ENCODE data around the gene ZNF500.

The ZNF500 gene

GRCh38 chr16:4752351-4753100 lies 14.4 kb downstream of the ZNF500 start:
- TF ChIP-seq CTCF (IDR thresholded peaks at IDR 0.05; ENCODE audit: low read depth, low read length, poor library complexity, severe bottlenecking) (no peak), EZH2phosphoT487 (IDR thresholded peaks at IDR 0.05; ENCODE audit: borderline replicate concordance, low read length) (no peak)
- no peaks in the 10 kb centered on the region for H3F3A ChIP-seq (ENCODE audit: control insufficient read depth, insufficient read depth)
- H3K79me2 ChIP-seq (ENCODE audit: control insufficient read depth, low read length) = no peaks in the 10 kb centered on the region
- H3K9me3 ChIP-seq (ENCODE audit: control insufficient read depth, insufficient read depth, low read length) = no peaks in the 10 kb centered on the region
- H3K4me3 ChIP-seq (ENCODE audit: low read length) = no peak overlapping the region
- peaks cover 45% of the 10 kb centered on the region for H3K36me3 ChIP-seq (ENCODE audit: control insufficient read depth, low read length)
- no peaks in the 10 kb centered on the region for H4K20me1 ChIP-seq (ENCODE audit: control insufficient read depth, insufficient read depth, low read depth, low read length)
- peaks cover 13% of the 10 kb centered on the region for H3K4me1 ChIP-seq (ENCODE audit: control insufficient read depth, low read length)
- H3K27me3 ChIP-seq (ENCODE audit: control insufficient read depth, low read length) = no peaks in the 10 kb centered on the region
- H3K4me2 ChIP-seq (ENCODE audit: low read length) = no peak overlapping the region
- no peaks in the 10 kb centered on the region for H3K9me2 ChIP-seq (replicated peaks; ENCODE audit: control insufficient read depth, low read length)
- H3K27ac ChIP-seq (ENCODE audit: low read depth, low read length) = no peak overlapping the region

GRCh38 chr16:4750896-4751295 lies 16.1 kb downstream of the ZNF500 start:
- Histone ChIP-seq H3K9me3 (ENCODE audit: control insufficient read depth, insufficient read depth, low read length) (no peaks in the 10 kb centered on the region), H3K27me3 (ENCODE audit: control insufficient read depth, low read length) (no peaks in the 10 kb centered on the region), H3K4me2 (ENCODE audit: low read length) (no peak overlapping the region), H3K79me2 (ENCODE audit: control insufficient read depth, low read length) (no peaks in the 10 kb centered on the region), H3F3A (ENCODE audit: control insufficient read depth, insufficient read depth) (no peaks in the 10 kb centered on the region), H3K27ac (ENCODE audit: low read depth, low read length) (no peak overlapping the region), H3K4me1 (ENCODE audit: control insufficient read depth, low read length) (peaks cover 22% of the 10 kb centered on the region), H3K36me3 (ENCODE audit: control insufficient read depth, low read length) (peaks cover 40% of the 10 kb centered on the region), H4K20me1 (ENCODE audit: control insufficient read depth, insufficient read depth, low read depth, low read length) (no peaks in the 10 kb centered on the region), H3K4me3 (ENCODE audit: low read length) (no peak overlapping the region), H3K9me2 (replicated peaks; ENCODE audit: control insufficient read depth, low read length) (no peaks in the 10 kb centered on the region)
- TF ChIP-seq CTCF (IDR thresholded peaks at IDR 0.05; ENCODE audit: low read depth, low read length, poor library complexity, severe bottlenecking) = no peak
- TF ChIP-seq EZH2phosphoT487 (IDR thresholded peaks at IDR 0.05; ENCODE audit: borderline replicate concordance, low read length) = no peak

- Histone ChIP-seq H3K4me2 (ENCODE audit: low read length) (no peak overlapping the region), H4K20me1 (ENCODE audit: control insufficient read depth, insufficient read depth, low read depth, low read length) (no peaks in the 10 kb centered on the region), H3K4me3 (ENCODE audit: low read length) (no peak overlapping the region), H3K27ac (ENCODE audit: low read depth, low read length) (no peak overlapping the region), H3F3A (ENCODE audit: control insufficient read depth, insufficient read depth) (no peaks in the 10 kb centered on the region), H3K27me3 (ENCODE audit: control insufficient read depth, low read length) (no peaks in the 10 kb centered on the region), H3K9me3 (ENCODE audit: control insufficient read depth, insufficient read depth, low read length) (no peaks in the 10 kb centered on the region), H3K9me2 (replicated peaks; ENCODE audit: control insufficient read depth, low read length) (no peaks in the 10 kb centered on the region), H3K79me2 (ENCODE audit: control insufficient read depth, low read length) (no peaks in the 10 kb centered on the region), H3K4me1 (ENCODE audit: control insufficient read depth, low read length) (peaks cover 22% of the 10 kb centered on the region), H3K36me3 (ENCODE audit: control insufficient read depth, low read length) (peaks cover 32% of the 10 kb centered on the region)
- TF ChIP-seq EZH2phosphoT487 (IDR thresholded peaks at IDR 0.05; ENCODE audit: borderline replicate concordance, low read length) = no peak
- TF ChIP-seq CTCF (IDR thresholded peaks at IDR 0.05; ENCODE audit: low read depth, low read length, poor library complexity, severe bottlenecking) = no peak
Measured at GRCh38 chr16:4749700-4750257, 17.2 kb downstream of the ZNF500 start.

All from DOHH2 (cell line).